ENCODE results near the gene WNK2.
A peak's percentile ranks its signal among the peaks of the same experiment; 100 is the strongest.

WNK2 gene

GRCh38 chr9:93240891-93241334, 57.0 kb downstream of the WNK2 start:
- no peak for DNase-seq

GRCh38 chr9:93243112-93243511, 59.2 kb downstream of the WNK2 start:
- DNase-seq: no peak

GRCh38 chr9:93244101-93244500, 60.2 kb downstream of the WNK2 start:
- DNase-seq: no peak

GRCh38 chr9:93244510-93245436, 60.8 kb downstream of the WNK2 start:
- DNase-seq: no peak

- DNase-seq: no peak
Observed at GRCh38 chr9:93245437-93245970, 61.6 kb downstream of the WNK2 start.

GRCh38 chr9:93246111-93246510, 62.2 kb downstream of the WNK2 start:
- no peak for DNase-seq

- DNase-seq: no peak
Observed at GRCh38 chr9:93246526-93246925, 62.6 kb downstream of the WNK2 start.

GRCh38 chr9:93247099-93247865, 63.3 kb downstream of the WNK2 start:
- no peak for DNase-seq

- DNase-seq: no peak
Observed at GRCh38 chr9:93247892-93248291, 64.0 kb downstream of the WNK2 start.

- DNase-seq: no peak
Observed at GRCh38 chr9:93248386-93249040, 64.6 kb downstream of the WNK2 start.

- DNase-seq: peak; percentile 3
Observed at GRCh38 chr9:93250185-93250584, 66.2 kb downstream of the WNK2 start.

- DNase-seq: peak; percentile 3
Observed at GRCh38 chr9:93251309-93251708, 67.4 kb downstream of the WNK2 start.

GRCh38 chr9:93252116-93252780, 68.3 kb downstream of the WNK2 start:
- peak; percentile 10 for DNase-seq

- peak; percentile 22 for DNase-seq
Observed at GRCh38 chr9:93252781-93253530, 69.0 kb downstream of the WNK2 start.

- DNase-seq: no peak
Observed at GRCh38 chr9:93253633-93254032, 69.7 kb downstream of the WNK2 start.

- DNase-seq: no peak
Observed at GRCh38 chr9:93254061-93254481, 70.1 kb downstream of the WNK2 start.

- no peak for DNase-seq
Observed at GRCh38 chr9:93254806-93255493, 71.0 kb downstream of the WNK2 start.

GRCh38 chr9:93255494-93255867, 71.5 kb downstream of the WNK2 start:
- DNase-seq: no peak

- peak; percentile 11 for DNase-seq
Observed at GRCh38 chr9:93255994-93256877, 72.3 kb downstream of the WNK2 start.
